ENCODE data around the gene ZNF385B.

The ZNF385B gene

GRCh38 chr2:179543361-179543901 lies 318.0 kb downstream of the ZNF385B start:
- DNase-seq: no peak

- no peak for DNase-seq
Observed at GRCh38 chr2:179541586-179541985, 319.8 kb downstream of the ZNF385B start.

GRCh38 chr2:179539124-179539511 lies 322.3 kb downstream of the ZNF385B start:
- no peak for DNase-seq

- no peak for DNase-seq
Observed at GRCh38 chr2:179538406-179539123, 322.8 kb downstream of the ZNF385B start.

GRCh38 chr2:179536185-179536584 lies 325.2 kb downstream of the ZNF385B start:
- no peak for DNase-seq

GRCh38 chr2:179533875-179534274 lies 327.5 kb downstream of the ZNF385B start:
- no peak for DNase-seq

- no peak for DNase-seq
Observed at GRCh38 chr2:179532863-179533278, 328.5 kb downstream of the ZNF385B start.

GRCh38 chr2:179528576-179529069 lies 332.8 kb downstream of the ZNF385B start:
- DNase-seq: no peak

- no peak for DNase-seq
Observed at GRCh38 chr2:179525340-179525739, 336.1 kb downstream of the ZNF385B start.

GRCh38 chr2:179524809-179525339 lies 336.5 kb downstream of the ZNF385B start:
- no peak for DNase-seq

- DNase-seq: no peak
Observed at GRCh38 chr2:179521944-179522343, 339.5 kb downstream of the ZNF385B start.

GRCh38 chr2:179518830-179519229 lies 342.6 kb downstream of the ZNF385B start:
- DNase-seq: no peak

GRCh38 chr2:179513181-179513580 lies 348.2 kb downstream of the ZNF385B start:
- no peak for DNase-seq

- DNase-seq: no peak
Observed at GRCh38 chr2:179512281-179513035, 349.0 kb downstream of the ZNF385B start.

GRCh38 chr2:179511105-179511789 lies 350.2 kb downstream of the ZNF385B start:
- DNase-seq: no peak

GRCh38 chr2:179495315-179495714 lies 366.1 kb downstream of the ZNF385B start:
- no peak for DNase-seq

- DNase-seq: no peak
Observed at GRCh38 chr2:179488563-179488962, 372.8 kb downstream of the ZNF385B start.

GRCh38 chr2:179487010-179487731 lies 374.2 kb downstream of the ZNF385B start:
- no peak for DNase-seq

- no peak for DNase-seq
Observed at GRCh38 chr2:179483131-179483530, 378.3 kb downstream of the ZNF385B start.

- DNase-seq: no peak
Observed at GRCh38 chr2:179479947-179480346, 381.5 kb downstream of the ZNF385B start.

- no peak for DNase-seq
Observed at GRCh38 chr2:179478771-179479170, 382.6 kb downstream of the ZNF385B start.

- DNase-seq: no peak
Observed at GRCh38 chr2:179470992-179471391, 390.4 kb downstream of the ZNF385B start.

Data from inflammatory macrophage (primary cell).